ENCODE measurements around the gene PLCB4. TPM values are rescaled to one million over a fixed set of nuclear protein-coding genes. Genes with fewer than 3 reads are reported as not detected.

The PLCB4 gene
- total RNA-seq, 4 donors from 2014 or later, result 17.4 to 264 (median 28.1) TPM

DNA sequence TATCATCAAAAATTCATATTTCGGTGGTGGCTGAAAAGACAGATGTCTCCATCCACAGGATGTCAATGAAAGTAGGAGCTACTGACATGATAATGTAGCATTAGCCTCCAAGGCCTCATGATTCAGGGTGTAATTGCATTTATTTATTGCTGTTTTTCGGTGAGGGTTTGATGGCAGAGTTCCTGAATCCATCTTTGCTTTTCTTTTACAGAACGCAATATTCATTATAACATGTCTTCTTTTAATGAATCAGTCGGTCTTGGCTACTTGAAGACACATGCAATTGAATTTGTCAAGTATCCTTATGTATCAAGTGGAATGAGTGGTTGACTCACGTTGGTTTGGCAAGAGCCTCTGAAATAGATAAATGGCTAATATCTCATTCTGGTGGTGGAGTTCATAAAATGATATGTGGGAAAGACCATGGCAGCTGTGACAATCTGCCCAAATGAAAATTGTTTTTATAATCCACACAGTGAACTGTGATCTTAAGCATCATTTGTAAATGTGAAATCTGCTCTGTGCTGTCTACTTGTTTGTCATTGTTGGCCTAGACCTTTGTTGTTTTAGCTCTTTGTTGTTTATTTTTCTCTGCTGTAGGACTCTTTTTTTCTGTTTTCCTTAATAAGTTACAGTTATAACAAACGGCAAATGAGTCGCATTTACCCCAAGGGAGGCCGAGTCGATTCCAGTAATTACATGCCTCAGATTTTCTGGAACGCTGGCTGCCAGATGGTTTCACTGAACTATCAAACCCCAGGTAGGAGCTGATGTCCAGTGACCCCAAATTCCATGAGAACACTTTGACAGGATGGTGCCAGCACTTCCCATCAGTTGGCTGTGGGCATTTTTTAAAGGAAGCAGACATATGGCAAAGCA, 339.8 kb downstream of the PLCB4 start:
- TF ChIP-seq, protein P1, sequence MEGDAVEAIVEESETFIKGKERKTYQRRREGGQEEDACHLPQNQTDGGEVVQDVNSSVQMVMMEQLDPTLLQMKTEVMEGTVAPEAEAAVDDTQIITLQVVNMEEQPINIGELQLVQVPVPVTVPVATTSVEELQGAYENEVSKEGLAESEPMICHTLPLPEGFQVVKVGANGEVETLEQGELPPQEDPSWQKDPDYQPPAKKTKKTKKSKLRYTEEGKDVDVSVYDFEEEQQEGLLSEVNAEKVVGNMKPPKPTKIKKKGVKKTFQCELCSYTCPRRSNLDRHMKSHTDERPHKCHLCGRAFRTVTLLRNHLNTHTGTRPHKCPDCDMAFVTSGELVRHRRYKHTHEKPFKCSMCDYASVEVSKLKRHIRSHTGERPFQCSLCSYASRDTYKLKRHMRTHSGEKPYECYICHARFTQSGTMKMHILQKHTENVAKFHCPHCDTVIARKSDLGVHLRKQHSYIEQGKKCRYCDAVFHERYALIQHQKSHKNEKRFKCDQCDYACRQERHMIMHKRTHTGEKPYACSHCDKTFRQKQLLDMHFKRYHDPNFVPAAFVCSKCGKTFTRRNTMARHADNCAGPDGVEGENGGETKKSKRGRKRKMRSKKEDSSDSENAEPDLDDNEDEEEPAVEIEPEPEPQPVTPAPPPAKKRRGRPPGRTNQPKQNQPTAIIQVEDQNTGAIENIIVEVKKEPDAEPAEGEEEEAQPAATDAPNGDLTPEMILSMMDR (IDR thresholded peaks at IDR 0.05), result no peak
- no peak for TF ChIP-seq POLR2A (IDR thresholded peaks at IDR 0.05)
- H3K9me3 ChIP-seq, result no peaks in the 10 kb centered on the region
- DNase-seq, result no peak
- no peak overlapping the region for H3K4me3 ChIP-seq
- H3K27me3 ChIP-seq, result no peaks in the 10 kb centered on the region
- intact Hi-C loops (cut with DNase I; ENCODE audit: low total_unique reads), result no loop called here
- H3K36me3 ChIP-seq, result no peaks in the 10 kb centered on the region
- no peaks in the 10 kb centered on the region for H3K4me1 ChIP-seq
- H3K27ac ChIP-seq, result no peak overlapping the region

DNA sequence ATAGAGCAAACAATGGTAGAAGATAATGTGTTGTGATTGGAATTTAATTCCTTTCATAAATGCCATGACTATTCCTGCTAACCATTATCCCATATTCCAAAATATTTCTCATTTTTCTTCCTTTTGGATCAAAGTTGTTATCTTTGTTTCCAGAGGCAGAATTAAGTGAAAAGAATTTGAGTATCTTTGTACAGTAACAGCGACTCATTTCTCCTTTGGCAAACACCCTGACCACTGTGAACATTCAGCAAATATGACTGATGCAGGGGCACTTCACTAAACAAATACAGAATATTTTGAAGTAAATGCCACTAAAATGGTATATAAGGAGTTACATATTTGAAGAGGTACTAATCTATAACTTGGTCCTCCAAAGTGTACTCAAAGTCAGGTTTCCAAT, 340.5 kb downstream of the PLCB4 start:
- Histone ChIP-seq H3K36me3 (no peaks in the 10 kb centered on the region), H3K27me3 (no peaks in the 10 kb centered on the region), H3K27ac (no peak overlapping the region), H3K9me3 (no peaks in the 10 kb centered on the region), H3K4me1 (no peaks in the 10 kb centered on the region), H3K4me3 (no peak overlapping the region)
- TF ChIP-seq POLR2A (IDR thresholded peaks at IDR 0.05), result no peak
- TF ChIP-seq, protein P1 (IDR thresholded peaks at IDR 0.05), result no peak
- DNase-seq, result no peak
- intact Hi-C loops (cut with DNase I; ENCODE audit: low total_unique reads), result no loop called here

DNA sequence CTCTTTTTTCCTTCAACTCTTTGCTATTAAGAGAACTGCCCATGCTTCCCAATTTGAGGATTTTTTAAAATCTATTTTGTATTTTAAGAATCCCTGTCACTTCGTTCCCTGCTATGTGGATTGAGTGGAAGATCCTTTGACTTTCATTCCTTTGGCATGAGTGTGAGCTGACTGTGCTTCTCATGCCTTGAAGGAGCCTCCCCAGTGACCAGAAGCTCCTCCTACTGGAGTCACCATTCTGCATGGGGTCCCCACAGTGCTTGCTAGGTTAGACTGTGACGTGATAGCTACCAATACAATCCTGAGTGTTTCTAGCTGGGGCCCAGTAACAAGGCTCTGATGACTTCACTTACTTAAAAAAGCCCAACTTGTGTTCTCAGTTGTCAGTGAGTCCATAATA, 341.1 kb downstream of the PLCB4 start:
- H3K27ac ChIP-seq, result no peak overlapping the region
- no peaks in the 10 kb centered on the region for H3K4me1 ChIP-seq
- H3K4me3 ChIP-seq, result no peak overlapping the region
- no peaks in the 10 kb centered on the region for H3K9me3 ChIP-seq
- DNase-seq, result no peak
- no peak for TF ChIP-seq POLR2A (IDR thresholded peaks at IDR 0.05)
- TF ChIP-seq, protein P1 (IDR thresholded peaks at IDR 0.05), result no peak
- no peaks in the 10 kb centered on the region for H3K36me3 ChIP-seq
- H3K27me3 ChIP-seq, result no peaks in the 10 kb centered on the region
- intact Hi-C loops (cut with DNase I; ENCODE audit: low total_unique reads), result no loop called here

DNA sequence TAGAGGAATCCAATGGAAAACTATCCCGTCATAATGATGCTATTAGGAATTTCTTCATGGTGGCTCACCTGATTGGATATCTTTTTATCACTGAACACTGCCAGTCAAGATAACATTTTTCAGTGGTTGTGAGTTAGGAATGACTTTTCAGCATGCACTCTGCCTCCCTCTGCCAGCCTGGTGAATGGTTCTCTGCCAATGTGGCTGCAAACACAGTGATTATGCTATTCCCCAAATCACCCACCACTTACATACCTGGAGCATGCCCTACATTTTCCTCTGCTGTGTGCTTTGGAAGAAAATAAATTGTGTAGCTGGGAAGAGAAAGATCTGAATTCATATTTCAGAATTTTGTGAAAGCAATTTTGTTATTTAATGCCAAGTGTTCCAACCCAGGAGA, 342.9 kb downstream of the PLCB4 start:
- no peaks in the 10 kb centered on the region for H3K9me3 ChIP-seq
- no peaks in the 10 kb centered on the region for H3K4me1 ChIP-seq
- intact Hi-C loops (cut with DNase I; ENCODE audit: low total_unique reads), result no loop called here
- no peak overlapping the region for H3K4me3 ChIP-seq
- no peak for TF ChIP-seq POLR2A (IDR thresholded peaks at IDR 0.05)
- TF ChIP-seq, protein P1 (IDR thresholded peaks at IDR 0.05), result no peak
- H3K27ac ChIP-seq, result no peak overlapping the region
- no peaks in the 10 kb centered on the region for H3K27me3 ChIP-seq
- H3K36me3 ChIP-seq, result no peaks in the 10 kb centered on the region
- no peak for DNase-seq

DNA sequence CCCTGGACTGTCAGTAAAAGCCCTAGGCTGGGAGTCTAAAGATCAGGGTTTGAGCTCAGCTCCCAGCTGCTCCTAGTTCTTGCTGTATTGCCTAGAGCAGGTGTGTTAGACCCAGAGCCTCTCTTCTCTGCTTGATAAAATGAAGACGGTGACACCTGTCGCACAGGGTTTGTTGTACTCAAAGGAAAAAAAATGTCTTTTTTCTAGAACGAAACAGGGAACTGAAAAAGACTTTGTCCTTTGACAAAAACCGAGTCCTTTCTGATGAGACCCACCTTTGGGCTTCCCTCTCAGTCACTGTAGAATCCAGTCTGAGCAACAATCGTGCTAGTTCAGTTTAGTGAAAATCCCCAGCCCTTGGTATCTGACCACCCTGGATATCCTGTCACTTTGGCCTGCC, 343.4 kb downstream of the PLCB4 start:
- TF ChIP-seq, protein P1 (IDR thresholded peaks at IDR 0.05), result no peak
- TF ChIP-seq POLR2A (IDR thresholded peaks at IDR 0.05), result no peak
- no peak for DNase-seq
- no peaks in the 10 kb centered on the region for H3K4me1 ChIP-seq
- H3K4me3 ChIP-seq, result no peak overlapping the region
- no peaks in the 10 kb centered on the region for H3K27me3 ChIP-seq
- H3K9me3 ChIP-seq, result no peaks in the 10 kb centered on the region
- H3K27ac ChIP-seq, result no peak overlapping the region
- intact Hi-C loops (cut with DNase I; ENCODE audit: low total_unique reads), result no loop called here
- no peaks in the 10 kb centered on the region for H3K36me3 ChIP-seq
